Measurements from ENCODE around the gene PRKCZ. TPM values are rescaled to one million over a fixed set of nuclear protein-coding genes. Genes with fewer than 3 reads are reported as not detected.

PRKCZ gene
- total and polyA plus RNA-seq, 9 of the 15 experiments (the other 6 are each of a cell fraction or from before 2014, with no cell fraction given), result 0.07 to 3.1 (median 1.3) TPM

DNA sequence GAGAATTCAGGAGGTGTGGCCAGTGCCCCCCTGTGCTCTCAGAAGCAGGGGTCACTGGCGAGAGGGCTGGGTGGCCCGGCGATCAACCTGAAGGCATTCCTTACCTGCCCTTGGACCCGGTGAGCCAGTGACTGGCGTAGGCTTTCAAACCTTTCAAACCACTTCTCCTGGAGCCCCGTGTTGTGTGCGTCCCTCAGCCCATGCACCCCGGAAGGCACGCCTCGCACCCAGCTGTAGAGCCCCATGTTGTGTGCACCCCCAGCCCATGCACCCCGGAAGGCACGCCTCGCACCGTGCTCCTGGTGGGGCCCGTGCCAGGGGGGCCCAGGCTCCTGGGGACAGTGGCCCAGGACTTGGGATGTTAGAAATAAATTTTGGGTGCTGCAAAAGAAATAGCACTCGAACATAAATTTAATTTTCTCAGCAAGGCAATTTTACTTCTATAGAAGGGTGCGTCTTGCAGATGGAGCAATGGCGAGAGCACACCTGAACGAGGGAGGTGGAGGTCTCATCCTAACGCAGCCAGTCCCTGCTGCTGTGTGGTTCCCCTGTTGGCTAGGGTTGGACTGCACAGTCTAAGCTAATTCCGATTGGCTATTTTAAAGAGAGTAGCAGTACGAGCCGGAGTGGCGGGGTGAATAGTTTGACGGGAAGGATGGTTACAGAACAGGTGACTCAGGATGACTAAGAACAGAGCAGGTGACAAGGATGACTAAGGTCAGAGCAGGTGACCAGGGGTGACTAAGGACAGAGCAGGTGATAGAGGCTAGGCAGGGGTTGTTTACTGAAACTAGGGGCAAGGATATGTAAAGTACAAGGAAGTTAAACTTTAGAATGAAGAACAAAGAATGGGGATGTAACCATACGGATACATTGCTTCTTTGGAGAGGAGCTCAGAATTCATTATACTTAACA, 47.4 kb downstream of the PRKCZ start (continued):
- TF ChIP-seq TCF15 (CRISPR knock-in tag; IDR thresholded peaks at IDR 0.05), result no peak
- no peak for TF ChIP-seq CCAR2 (IDR thresholded peaks at IDR 0.05; ENCODE audit: low read depth, low read length)
- peak; percentile 39 for TF ChIP-seq ZNF280A (IDR thresholded peaks at IDR 0.05; ENCODE audit: low read depth, partially characterized antibody)
- no peak for TF ChIP-seq HCFC1 (IDR thresholded peaks at IDR 0.05; ENCODE audit: low read depth, low read length)

GRCh38 chr1:2098301-2098698, 48.1 kb downstream of the PRKCZ start:
- no peak; the same call in 2 of the 3 replicates for ATAC-seq

More at GRCh38 chr1:2098301-2098698, 48.1 kb downstream of the PRKCZ start:
- no peaks in the 10 kb centered on the region for H3K9me1 ChIP-seq (ENCODE audit: control insufficient read depth, insufficient read depth, low read length)
- 9% methylated on average over 11 of the region's 11 CpGs for WGBS (ENCODE audit: insufficient coverage, low coverage, missing lambda C conversion rate)
- intact Hi-C loops (cut with micrococcal nuclease) (no loop called here), in situ Hi-C loops (cut with MboI) (no loop called here)
- no peaks in the 10 kb centered on the region; the same call in 1 of the 2 replicates for H3K9me3 ChIP-seq (replicated peaks; ENCODE audit: control insufficient read depth, insufficient read depth, low read depth, low read length)
- TF ChIP-seq, protein P1, sequence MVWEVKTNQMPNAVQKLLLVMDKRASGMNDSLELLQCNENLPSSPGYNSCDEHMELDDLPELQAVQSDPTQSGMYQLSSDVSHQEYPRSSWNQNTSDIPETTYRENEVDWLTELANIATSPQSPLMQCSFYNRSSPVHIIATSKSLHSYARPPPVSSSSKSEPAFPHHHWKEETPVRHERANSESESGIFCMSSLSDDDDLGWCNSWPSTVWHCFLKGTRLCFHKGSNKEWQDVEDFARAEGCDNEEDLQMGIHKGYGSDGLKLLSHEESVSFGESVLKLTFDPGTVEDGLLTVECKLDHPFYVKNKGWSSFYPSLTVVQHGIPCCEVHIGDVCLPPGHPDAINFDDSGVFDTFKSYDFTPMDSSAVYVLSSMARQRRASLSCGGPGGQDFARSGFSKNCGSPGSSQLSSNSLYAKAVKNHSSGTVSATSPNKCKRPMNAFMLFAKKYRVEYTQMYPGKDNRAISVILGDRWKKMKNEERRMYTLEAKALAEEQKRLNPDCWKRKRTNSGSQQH (CRISPR knock-in tag; IDR thresholded peaks at IDR 0.05), result no peak
- TF ChIP-seq ZNF324 (CRISPR knock-in tag; IDR thresholded peaks at IDR 0.05), result no peak
- TF ChIP-seq CTCF (IDR thresholded peaks at IDR 0.05 in 2 of 3, conservative IDR thresholded peaks at IDR 0.05 in 1 of 3; ENCODE audit: insufficient read depth in 2 of 3, low read depth in 1 of 3, low read length in 3 of 3), result peak in 2 of 3 experiments; percentile 15 to 27; a peak in 2 of 6 replicates
- no peak for TF ChIP-seq ZNF212 (CRISPR knock-in tag; IDR thresholded peaks at IDR 0.05)
- no peak for TF ChIP-seq POLR2H (tag; IDR thresholded peaks at IDR 0.05; ENCODE audit: low read depth)
- TF ChIP-seq ZNF121 (CRISPR knock-in tag; conservative IDR thresholded peaks at IDR 0.05), result no peak
- BruUV-seq (replicated peaks), result no TSS peak
- DNase-seq (ENCODE audit: extremely low read depth in 1 of 4, low spot score in 3 of 4), result no peak
- POLR2A ChIA-PET, result interaction anchor here (0.9 to 1.1 kb wide), 2 partner anchors 10 to 12 kb away, joined by 3 to 4 read pairs; no protein-coding TSS in a partner anchor
- H3K4me1 ChIP-seq (replicated peaks in 1 of 2; ENCODE audit: control insufficient read depth in 2 of 2, insufficient read depth in 2 of 2, low read length in 2 of 2), result peaks cover 0 to 21% of the 10 kb centered on the region in 2 experiments; a peak in 1 of 5 replicates
- no peak for FAIRE-seq
- no peak overlapping the region for H2AFZ ChIP-seq (ENCODE audit: low read depth, low read length)
- CTCF ChIA-PET (ENCODE audit: low intra/inter-chr PET ratio), result interaction anchor here (0.6 kb wide), 1 partner anchor 139 kb away, joined by 5 read pairs; no protein-coding TSS in a partner anchor
- H3K4me2 ChIP-seq (ENCODE audit: insufficient read depth, low read length), result no peak overlapping the region
- H4K20me1 ChIP-seq (replicated peaks; ENCODE audit: control insufficient read depth, insufficient read depth, low read length), result no peaks in the 10 kb centered on the region
- no peak overlapping the region for H3K4me3 ChIP-seq
- no peak overlapping the region for H3K9ac ChIP-seq (ENCODE audit: insufficient read depth in 1 of 2, low read depth in 2 of 2, low read length in 2 of 2)
- H3K27ac ChIP-seq (ENCODE audit: extremely low read depth, low read depth, low read length), result no peak overlapping the region
- H3K36me3 ChIP-seq (ENCODE audit: control insufficient read depth, insufficient read depth, low read length), result no peaks in the 10 kb centered on the region
- H3K27me3 ChIP-seq (ENCODE audit: control insufficient read depth in 2 of 2, insufficient read depth in 2 of 2, low read length in 2 of 2), result peaks cover 35 to 86% of the 10 kb centered on the region in 2 experiments
- no peaks in the 10 kb centered on the region for H3K79me2 ChIP-seq (ENCODE audit: control insufficient read depth, insufficient read depth, low read length)
